Posterior vena cava (tissue), 2 donors: ENCODE results near the gene GLOD4. TPM values are rescaled to one million over a fixed set of nuclear protein-coding genes. Genes with fewer than 3 reads are reported as not detected.

Source experiments
- DNase-seq: peaks from one replicate; pipeline ENCODE4 v3.0.0-alpha.2; 2020; ENCODE audit warnings: low spot score
- intact Hi-C, 2 donors: fragments of 100-400 bp; cut with DNase I; formaldehyde crosslinking; loops; one replicate each; pipeline versions ENCODE4 v1.14.1 to v1.14.2; 2022 to 2023
- total RNA-seq, 2 donors: library from RNA; stranded (reverse); fragmentation: NEBNext Ultra II Directional; extraction: Animal tissue kit (Norgen Biotek cat#: 25700); gene quantifications; one replicate each; pipeline ENCODE4 v1.2.1, GENCODE V29; 2021
- donor health status: DM: yes; HTN: yes; CAD: no.
- donor health status: DM: yes; HTN: yes; CAD: no.

The GLOD4 gene
- total RNA-seq, 2 donors from 2014 or later = 40.2 to 41.5 TPM

GRCh38 chr17:721540-721937 lies 60.5 kb downstream of the GLOD4 start:
- intact Hi-C loops = no loop called here
- no peak for DNase-seq

GRCh38 chr17:720706-721539 lies 61.2 kb downstream of the GLOD4 start:
- DNase-seq = no peak
- intact Hi-C loops = no loop called here

GRCh38 chr17:718075-718474 lies 64.0 kb downstream of the GLOD4 start:
- intact Hi-C loops = no loop called here
- no peak for DNase-seq

Other genes starting within 250 kb of the GLOD4 start
- 10 to 100 TPM; 61.5 to 62.8 TPM for gene VPS53, start 67.4 kb downstream of the GLOD4 start, total RNA-seq
- gene TLCD3A, start 49.7 kb downstream of the GLOD4 start, total RNA-seq = 10 to 100 TPM in 1 of 2 donors, 1 to 10 TPM in 1; 9.9 to 10.4 TPM
- gene GEMIN4, start 30.0 kb downstream of the GLOD4 start, total RNA-seq = 10 to 100 TPM; 12.5 to 13.2 TPM
- 1 to 10 TPM; 7.4 to 7.8 TPM for gene MRM3, start 73 bp upstream of the GLOD4 start, total RNA-seq
- 10 to 100 TPM; 34.8 to 46.3 TPM for gene NXN, start 197.5 kb upstream of the GLOD4 start, total RNA-seq
- 1 to 10 TPM; 8.0 to 8.4 TPM for gene TIMM22, start 214.8 kb upstream of the GLOD4 start, total RNA-seq